Hematopoietic multipotent progenitor cell treated with erythropoietin and hydrocortisone succinate and interleukin-3 and kit ligand, for 4 days (in vitro differentiated cells): ENCODE data around the gene DCAF8.
"Not testable (repeated sequence)": the region's sequence is repeated elsewhere in the genome, so short reads cannot be mapped to it uniquely, and the experiment has no call there.

Experiments
- DNase-seq: peaks from one replicate; pipeline ENCODE4 v3.0.0-alpha.2; 2015

DCAF8 gene

GRCh38 chr1:160261893-160262794 lies at the start of gene DCAF8:
Gene DCAF8 (minus strand): TSS chr1:160262549. CDS start chr1:160244008, 18,541 bp downstream.
- peak; percentile 100 for DNase-seq

GRCh38 chr1:160309571-160309970 lies 47.2 kb upstream of the DCAF8 start:
- no peak for DNase-seq

GRCh38 chr1:160309185-160309557 lies 46.8 kb upstream of the DCAF8 start:
- DNase-seq: no peak

GRCh38 chr1:160308451-160309184 lies 46.3 kb upstream of the DCAF8 start:
- DNase-seq: no peak

- DNase-seq: peak; percentile 7
Measured at GRCh38 chr1:160307118-160307791, 44.9 kb upstream of the DCAF8 start.

GRCh38 chr1:160300173-160300572 lies 37.8 kb upstream of the DCAF8 start:
- no peak for DNase-seq

GRCh38 chr1:160296036-160296435 lies 33.7 kb upstream of the DCAF8 start:
- no peak for DNase-seq

- no peak for DNase-seq
Measured at GRCh38 chr1:160293020-160293968, 30.9 kb upstream of the DCAF8 start.

GRCh38 chr1:160291248-160292220 lies 29.2 kb upstream of the DCAF8 start:
- peak; percentile 80 for DNase-seq

- DNase-seq: not testable (repeated sequence)
Measured at GRCh38 chr1:160287769-160288168, 25.4 kb upstream of the DCAF8 start.

GRCh38 chr1:160285506-160285905 lies 23.2 kb upstream of the DCAF8 start:
- no peak for DNase-seq

GRCh38 chr1:160284782-160285344 lies 22.5 kb upstream of the DCAF8 start, which contains the start of gene PEX19:
Gene PEX19 (minus strand): TSS chr1:160285133. CDS start chr1:160285124, 9 bp downstream.
- DNase-seq: peak; percentile 96

- DNase-seq: peak; percentile 47
Measured at GRCh38 chr1:160284220-160284781, 22.0 kb upstream of the DCAF8 start.

- DNase-seq: no peak
Measured at GRCh38 chr1:160282807-160283206, 20.5 kb upstream of the DCAF8 start.

GRCh38 chr1:160277987-160278386 lies 15.6 kb upstream of the DCAF8 start:
- DNase-seq: no peak

GRCh38 chr1:160277330-160277729 lies 15.0 kb upstream of the DCAF8 start:
- no peak for DNase-seq

- no peak for DNase-seq
Measured at GRCh38 chr1:160271025-160271424, 8.7 kb upstream of the DCAF8 start.

GRCh38 chr1:160267284-160267991 lies 5.1 kb upstream of the DCAF8 start:
- DNase-seq: no peak

GRCh38 chr1:160264795-160265307 lies 2.5 kb upstream of the DCAF8 start:
- DNase-seq: no peak
